ENCODE data around the gene SIX1.
A peak's percentile ranks its signal among the peaks of the same experiment; 100 is the strongest.

The SIX1 gene

DNA sequence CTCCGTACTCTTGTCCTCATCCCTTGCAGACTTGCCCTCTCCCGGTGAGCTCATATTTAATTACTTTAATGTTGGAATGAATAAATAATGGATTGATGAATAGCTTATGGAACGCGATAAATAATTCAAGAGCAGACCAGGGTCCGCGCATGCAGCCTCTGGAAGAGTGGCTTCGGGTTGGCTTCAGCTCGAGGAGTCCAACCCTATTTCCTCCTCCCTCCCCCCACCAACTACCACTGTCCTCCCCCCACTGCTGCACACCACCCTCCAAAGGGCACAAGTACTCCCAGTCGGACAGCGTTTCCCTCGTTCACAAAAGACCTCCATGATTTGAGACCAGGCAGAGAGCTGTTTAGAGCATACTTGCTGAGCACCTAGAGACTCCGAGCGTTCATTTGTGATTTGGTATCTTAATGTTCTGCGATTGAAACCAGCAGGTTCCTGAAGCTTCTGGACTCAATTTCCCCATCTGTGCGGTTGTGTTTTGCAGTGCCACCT is 647 bp upstream of the SIX1 start:
- ATAC-seq (ENCODE audit: low read depth), result peak; percentile 2; the same call in 2 of the 3 replicates
- no peak overlapping the region for H3K27ac ChIP-seq (ENCODE audit: poor library complexity, severe bottlenecking)
- no peaks in the 10 kb centered on the region for H3K9me3 ChIP-seq (ENCODE audit: severe bottlenecking)
- DNase-seq (ENCODE audit: low spot score), result no peak
- H3K27me3 ChIP-seq (ENCODE audit: insufficient read depth, poor library complexity, severe bottlenecking), result no peaks in the 10 kb centered on the region
- H3K4me3 ChIP-seq (ENCODE audit: severe bottlenecking), result peak overlapping the region; percentile 45
- no peak for TF ChIP-seq CTCF (IDR thresholded peaks at IDR 0.05; ENCODE audit: poor library complexity, severe bottlenecking)
- H3K4me1 ChIP-seq (ENCODE audit: insufficient read depth, poor library complexity, severe bottlenecking), result no peaks in the 10 kb centered on the region
- peaks cover 10% of the 10 kb centered on the region for H3K36me3 ChIP-seq (ENCODE audit: low read depth)

- ATAC-seq (ENCODE audit: low read depth) (peak; percentile 4; the same call in 2 of the 3 replicates), DNase-seq (ENCODE audit: low spot score) (peak; percentile 67)
- Histone ChIP-seq H3K36me3 (ENCODE audit: low read depth) (peaks cover 14% of the 10 kb centered on the region), H3K27ac (ENCODE audit: poor library complexity, severe bottlenecking) (peak overlapping the region; percentile 34), H3K9me3 (ENCODE audit: severe bottlenecking) (no peaks in the 10 kb centered on the region), H3K4me1 (ENCODE audit: insufficient read depth, poor library complexity, severe bottlenecking) (no peaks in the 10 kb centered on the region), H3K27me3 (ENCODE audit: insufficient read depth, poor library complexity, severe bottlenecking) (no peaks in the 10 kb centered on the region), H3K4me3 (ENCODE audit: severe bottlenecking) (peak overlapping the region; percentile 45)
- TF ChIP-seq CTCF (IDR thresholded peaks at IDR 0.05; ENCODE audit: poor library complexity, severe bottlenecking), result peak; percentile 43
Observed at GRCh38 chr14:60648249-60648933, 886 bp downstream of the SIX1 start.

DNA sequence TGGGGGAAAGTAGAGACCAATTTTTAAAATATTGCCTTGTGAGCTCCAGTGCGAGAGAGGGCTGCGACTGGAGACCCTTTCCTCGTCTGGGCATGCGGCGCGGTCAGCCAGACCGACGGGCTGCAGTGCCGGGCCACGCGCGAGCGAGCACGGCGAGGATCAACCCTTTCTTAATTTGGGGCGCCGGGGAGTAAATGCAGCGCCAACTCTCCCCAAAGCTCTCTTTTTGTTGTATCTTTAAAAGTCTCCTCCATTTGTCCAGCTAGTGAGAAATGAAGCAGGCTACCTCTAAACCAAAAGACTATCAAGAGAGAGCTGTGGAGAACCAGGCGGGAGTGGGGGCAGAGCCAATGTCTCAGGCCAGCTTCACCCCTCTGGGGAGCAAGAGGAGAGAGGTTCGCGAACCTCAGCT is 1.4 kb downstream of the SIX1 start:
- peak overlapping the region; percentile 34 for H3K27ac ChIP-seq (ENCODE audit: poor library complexity, severe bottlenecking)
- H3K4me3 ChIP-seq (ENCODE audit: severe bottlenecking), result peak overlapping the region; percentile 45
- H3K36me3 ChIP-seq (ENCODE audit: low read depth), result peaks cover 14% of the 10 kb centered on the region
- ATAC-seq (ENCODE audit: low read depth) (0 out of 3 replicates have a peak, but pooled peaks have one; percentile 1), DNase-seq (ENCODE audit: low spot score) (no peak)
- no peaks in the 10 kb centered on the region for H3K4me1 ChIP-seq (ENCODE audit: insufficient read depth, poor library complexity, severe bottlenecking)
- no peaks in the 10 kb centered on the region for H3K27me3 ChIP-seq (ENCODE audit: insufficient read depth, poor library complexity, severe bottlenecking)
- TF ChIP-seq CTCF (IDR thresholded peaks at IDR 0.05; ENCODE audit: poor library complexity, severe bottlenecking), result no peak
- H3K9me3 ChIP-seq (ENCODE audit: severe bottlenecking), result no peaks in the 10 kb centered on the region

DNA sequence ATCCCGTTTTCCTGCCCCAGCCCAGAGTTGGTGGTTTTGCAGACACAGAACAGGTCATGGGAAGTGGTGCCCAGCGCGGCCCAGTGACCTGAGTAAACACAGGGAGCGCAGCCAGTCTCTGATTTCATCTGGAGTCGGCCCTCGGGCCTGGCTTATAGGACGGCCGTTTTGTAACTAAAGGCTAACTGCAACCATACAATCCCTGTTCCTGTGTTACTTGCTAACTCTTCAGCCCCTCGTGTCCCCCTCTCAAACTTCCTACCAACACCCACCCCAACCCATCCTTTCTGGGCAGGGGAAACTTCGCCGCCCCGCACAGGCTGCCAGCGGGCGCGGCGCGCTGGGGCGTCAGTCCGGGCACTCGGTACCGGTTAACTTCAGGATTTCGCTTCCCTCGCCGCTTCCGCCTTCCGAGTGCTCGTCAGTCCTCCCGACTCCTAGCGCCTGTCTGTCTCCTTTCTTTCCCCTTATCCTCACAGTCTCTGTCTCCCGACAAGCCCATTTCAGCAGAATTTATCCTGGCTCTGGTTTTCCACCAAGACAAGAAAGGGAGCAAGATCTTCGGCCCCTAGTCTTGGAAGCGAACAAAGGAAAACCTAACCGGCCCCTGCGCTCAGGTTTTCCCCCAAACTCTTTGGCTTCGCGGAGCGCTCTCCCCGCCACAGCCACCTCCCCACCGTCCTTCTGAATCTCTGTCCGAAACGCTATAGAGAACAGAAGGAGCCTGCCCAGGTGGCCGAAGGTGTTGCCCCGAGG is 2.0 kb downstream of the SIX1 start:
- H3K4me3 ChIP-seq (ENCODE audit: severe bottlenecking), result peak overlapping the region; percentile 45
- H3K36me3 ChIP-seq (ENCODE audit: low read depth), result peaks cover 14% of the 10 kb centered on the region
- peak; percentile 40 for ATAC-seq (ENCODE audit: low read depth)
- no peak for TF ChIP-seq CTCF (IDR thresholded peaks at IDR 0.05; ENCODE audit: poor library complexity, severe bottlenecking)
- H3K9me3 ChIP-seq (ENCODE audit: severe bottlenecking), result no peaks in the 10 kb centered on the region
- peak overlapping the region; percentile 34 for H3K27ac ChIP-seq (ENCODE audit: poor library complexity, severe bottlenecking)
- H3K4me1 ChIP-seq (ENCODE audit: insufficient read depth, poor library complexity, severe bottlenecking), result no peaks in the 10 kb centered on the region
- H3K27me3 ChIP-seq (ENCODE audit: insufficient read depth, poor library complexity, severe bottlenecking), result no peaks in the 10 kb centered on the region
- DNase-seq (ENCODE audit: low spot score), result peak; percentile 75
